Right lobe of liver (tissue), 6 donors: ENCODE measurements around the gene YRDC. TPM values are rescaled to one million over a fixed set of nuclear protein-coding genes. Genes with fewer than 3 reads are reported as not detected.
A peak's percentile ranks its signal among the peaks of the same experiment; 100 is the strongest.

Experiments
- ATAC-seq, 4 donors: fragments of 200-7000 bp; cut with Tn5 transposase; one replicate each; pipeline ENCODE4 v1.9.1; 2020; ENCODE audit warnings: mild to moderate bottlenecking in 4 of 4, moderate library complexity in 4 of 4
- DNase-seq, 3 donors: peaks; one replicate each; pipeline ENCODE4 v3.0.0-alpha.2; 2020
- H3K27ac ChIP-seq, 3 donors: fragments of 200-600 bp; one replicate each; pipeline ENCODE4 v1.8.0; 2022
- H3K27me3 ChIP-seq, 2 donors: fragments of 200-600 bp; one replicate each; pipeline ENCODE4 v1.8.0; 2022
- H3K36me3 ChIP-seq, 4 donors: fragments of 200-600 bp; sonication (generic) in 1 of 4; one replicate each; pipeline versions ENCODE4 v1.5.1 to v1.8.0; 2017 to 2022; ENCODE audit warnings: control low read depth in 1 of 4
- H3K4me1 ChIP-seq, 4 donors: fragments of 200-600 bp; sonication (generic) in 1 of 4; one replicate each; pipeline versions ENCODE4 v1.5.1 to v1.8.0; 2017 to 2022; ENCODE audit warnings: control low read depth in 1 of 4
- H3K4me3 ChIP-seq, 3 donors: fragments of 200-600 bp; one replicate each; pipeline ENCODE4 v1.8.0; 2022
- H3K9me3 ChIP-seq, 4 donors: fragments of 200-600 bp; sonication (generic) in 1 of 4; one replicate each; pipeline versions ENCODE4 v1.5.1 to v1.8.0; 2017 to 2022; ENCODE audit warnings: control low read depth in 1 of 4
- POLR2A ChIP-seq: fragments of 450-650 bp; IDR thresholded peaks from one replicate; pipeline ENCODE4 v1.6.1; 2017; ENCODE audit warnings: antibody characterized with exemption, mild to moderate bottlenecking
- WGBS: methylation state at CpG from one replicate; pipeline ENCODE4 v1.1.6; 2018; ENCODE audit warnings: low coverage, low lambda C conversion rate; ENCODE audit not compliant: insufficient coverage; ENCODE audit errors: missing lambda C conversion rate; 5-methylcytosine and 5-hydroxymethylcytosine counted together
- intact Hi-C, 2 donors: fragments of 100-400 bp; cut with DNase I; formaldehyde crosslinking; loops; one replicate each; pipeline versions ENCODE4 v1.11.2 to v1.14.1; 2022
- total RNA-seq, 6 experiments: library from RNA; depleted of rRNA in 2 of 6; stranded (reverse); fragments of >200 nt in 2 of 6; fragmentation: NEBNext Ultra II Directional in 3 of 6; extraction: Animal tissue kit (Norgen Biotek cat#: 25700) in 3 of 6; gene quantifications; one replicate each; pipeline versions ENCODE4 v1.1.0 to v1.2.4, GENCODE V29; 2016 to 2023
- TF ChIP-seq, protein P1 (sequence below), 4 donors: fragments of 200-600 bp in 3 of 4; fragments of 450-650 bp in 1 of 4; IDR thresholded peaks; one replicate each; pipeline versions ENCODE4 v1.5.1 to v1.8.0; 2016 to 2022; ENCODE audit warnings: antibody characterized with exemption in 4 of 4, mild to moderate bottlenecking in 2 of 4
- donor health status: DM: no; HTN: yes; CAD: no.
- donor health status: DM: no; HTN: no; CAD: no.
- donor health status: DM: no; HTN: no; CAD: no.
- donor health status: DM: no; HTN: yes; CAD: no.
- donor health status: DM: no; HTN: yes; CAD: no.

The YRDC gene
- total RNA-seq, 6 experiments from 2014 or later = 4.4 to 18.3 (median 6.4) TPM

DNA sequence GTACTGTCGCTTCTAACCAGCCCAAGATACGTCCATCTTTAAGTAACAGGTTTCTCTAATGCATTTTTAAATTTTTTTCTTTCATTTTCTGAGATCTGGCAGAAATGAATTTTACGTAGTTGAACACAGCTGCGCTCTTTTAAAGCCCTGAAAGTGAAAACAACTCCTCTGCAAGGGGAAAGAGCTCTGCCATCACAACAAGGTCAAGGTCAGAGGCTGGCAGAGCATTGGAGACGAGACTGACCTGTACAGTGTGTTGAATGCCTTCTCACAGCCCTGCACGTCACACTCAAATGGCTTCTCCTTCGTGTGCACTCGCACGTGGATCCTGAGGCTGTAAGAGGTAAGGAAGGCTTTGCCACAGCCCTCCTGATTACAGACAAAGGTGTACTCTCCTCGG, 31.7 kb upstream of the YRDC start:
- no peak overlapping the region for H3K27ac ChIP-seq
- no peak for ATAC-seq
- no peak for TF ChIP-seq POLR2A
- 86% methylated on average over 6 of the region's 10 CpGs for WGBS
- H3K27me3 ChIP-seq = no peaks in the 10 kb centered on the region
- H3K4me1 ChIP-seq = peaks cover 0 to 8% (median 3%) of the 10 kb centered on the region in 4 donors
- no peak for DNase-seq
- no peak overlapping the region for H3K4me3 ChIP-seq
- intact Hi-C loops = no loop called here
- peaks cover 0 to 43% (median 15%) of the 10 kb centered on the region in 4 donors for H3K36me3 ChIP-seq
- no peaks in the 10 kb centered on the region for H3K9me3 ChIP-seq

DNA sequence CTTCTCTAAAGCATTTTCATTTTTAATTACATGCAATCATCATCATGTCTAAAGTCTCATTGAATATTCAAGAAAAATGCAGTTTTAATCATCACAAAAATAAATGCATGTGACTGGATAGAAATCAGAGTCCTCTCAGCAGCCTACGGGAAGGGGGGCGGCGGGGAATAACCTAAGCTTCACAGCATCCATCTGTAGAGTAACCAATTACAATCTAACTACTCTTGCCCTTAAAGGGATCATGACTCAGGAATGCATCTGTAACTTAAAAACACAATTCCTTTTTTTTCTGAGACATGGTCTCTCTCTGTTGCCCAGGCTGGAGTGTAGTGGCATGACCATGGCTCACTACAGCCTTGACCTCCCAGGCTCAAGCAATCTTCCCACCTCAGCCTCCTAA, 28.8 kb upstream of the YRDC start:
- H3K27me3 ChIP-seq = no peaks in the 10 kb centered on the region
- peaks cover 0 to 64% (median 26%) of the 10 kb centered on the region in 4 donors for H3K36me3 ChIP-seq
- no peak overlapping the region for H3K27ac ChIP-seq
- H3K4me3 ChIP-seq = no peak overlapping the region
- 59% methylated on average over 3 of the region's 3 CpGs for whole genome bisulfite sequencing
- no peaks in the 10 kb centered on the region for H3K9me3 ChIP-seq
- H3K4me1 ChIP-seq = no peaks in the 10 kb centered on the region
- DNase-seq (no peak), ATAC-seq (no peak)
- intact Hi-C loops = no loop called here
- no peak for TF ChIP-seq POLR2A
- TF ChIP-seq, protein P1, sequence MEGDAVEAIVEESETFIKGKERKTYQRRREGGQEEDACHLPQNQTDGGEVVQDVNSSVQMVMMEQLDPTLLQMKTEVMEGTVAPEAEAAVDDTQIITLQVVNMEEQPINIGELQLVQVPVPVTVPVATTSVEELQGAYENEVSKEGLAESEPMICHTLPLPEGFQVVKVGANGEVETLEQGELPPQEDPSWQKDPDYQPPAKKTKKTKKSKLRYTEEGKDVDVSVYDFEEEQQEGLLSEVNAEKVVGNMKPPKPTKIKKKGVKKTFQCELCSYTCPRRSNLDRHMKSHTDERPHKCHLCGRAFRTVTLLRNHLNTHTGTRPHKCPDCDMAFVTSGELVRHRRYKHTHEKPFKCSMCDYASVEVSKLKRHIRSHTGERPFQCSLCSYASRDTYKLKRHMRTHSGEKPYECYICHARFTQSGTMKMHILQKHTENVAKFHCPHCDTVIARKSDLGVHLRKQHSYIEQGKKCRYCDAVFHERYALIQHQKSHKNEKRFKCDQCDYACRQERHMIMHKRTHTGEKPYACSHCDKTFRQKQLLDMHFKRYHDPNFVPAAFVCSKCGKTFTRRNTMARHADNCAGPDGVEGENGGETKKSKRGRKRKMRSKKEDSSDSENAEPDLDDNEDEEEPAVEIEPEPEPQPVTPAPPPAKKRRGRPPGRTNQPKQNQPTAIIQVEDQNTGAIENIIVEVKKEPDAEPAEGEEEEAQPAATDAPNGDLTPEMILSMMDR (IDR thresholded peaks at IDR 0.05) = no peak

DNA sequence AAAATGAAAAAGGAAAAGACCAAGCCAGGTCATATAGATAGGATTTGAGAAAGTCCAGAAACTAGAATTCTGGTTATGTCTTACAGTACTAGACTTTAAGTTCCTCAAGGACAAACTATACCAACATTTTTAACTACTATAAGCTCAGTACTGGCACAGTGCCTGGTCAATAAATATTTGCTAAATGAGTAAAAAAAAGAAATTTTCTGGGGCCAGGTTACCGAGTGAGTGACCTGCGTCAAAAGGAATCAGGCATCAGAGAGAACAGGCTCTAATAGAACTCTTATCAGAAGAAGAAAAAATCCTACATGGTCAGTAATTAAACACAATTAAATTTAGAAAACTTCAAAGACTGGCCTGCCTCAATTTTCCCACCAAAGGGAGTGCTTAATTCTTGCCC, 23.8 kb upstream of the YRDC start:
- 48% methylated on average over 2 of the region's 2 CpGs for WGBS
- TF ChIP-seq POLR2A = no peak
- TF ChIP-seq, protein P1 (IDR thresholded peaks at IDR 0.05) = no peak
- Histone ChIP-seq H3K4me3 (no peak overlapping the region), H3K27ac (no peak overlapping the region), H3K27me3 (no peaks in the 10 kb centered on the region), H3K36me3 (peaks cover 0 to 53% (median 17%) of the 10 kb centered on the region in 4 donors), H3K4me1 (peaks cover 0 to 8% (median 0%) of the 10 kb centered on the region in 4 donors), H3K9me3 (no peaks in the 10 kb centered on the region)
- intact Hi-C loops = no loop called here
- ATAC-seq (no peak), DNase-seq (no peak)

DNA sequence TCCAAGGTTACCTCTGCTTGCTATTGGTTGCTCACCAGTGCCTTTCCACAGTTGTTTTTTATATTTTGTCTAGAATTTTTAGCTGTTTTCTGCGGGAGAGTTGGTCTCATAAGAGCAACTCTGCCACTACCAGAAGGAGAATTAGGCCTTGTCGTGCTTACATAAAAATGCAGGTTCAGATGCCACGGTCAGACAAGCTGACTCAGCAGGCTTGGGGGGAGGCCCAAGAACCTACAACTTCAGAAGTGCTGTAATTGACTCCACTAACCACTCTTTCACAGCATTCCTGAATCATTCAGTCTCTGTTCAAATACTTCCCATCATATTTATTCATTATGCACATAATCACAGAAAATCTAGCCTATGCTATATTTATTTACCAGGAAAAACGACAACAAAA, 23.1 kb upstream of the YRDC start:
- Histone ChIP-seq H3K36me3 (peaks cover 0 to 54% (median 14%) of the 10 kb centered on the region in 4 donors), H3K27ac (no peak overlapping the region), H3K27me3 (no peaks in the 10 kb centered on the region), H3K9me3 (no peaks in the 10 kb centered on the region), H3K4me3 (no peak overlapping the region), H3K4me1 (peaks cover 0 to 8% (median 0%) of the 10 kb centered on the region in 4 donors)
- no peak for DNase-seq
- intact Hi-C loops = no loop called here
- 90% methylated on average over 3 of the region's 4 CpGs for WGBS
- TF ChIP-seq POLR2A = no peak
- TF ChIP-seq, protein P1 (IDR thresholded peaks at IDR 0.05) = no peak
- ATAC-seq = no peak

DNA sequence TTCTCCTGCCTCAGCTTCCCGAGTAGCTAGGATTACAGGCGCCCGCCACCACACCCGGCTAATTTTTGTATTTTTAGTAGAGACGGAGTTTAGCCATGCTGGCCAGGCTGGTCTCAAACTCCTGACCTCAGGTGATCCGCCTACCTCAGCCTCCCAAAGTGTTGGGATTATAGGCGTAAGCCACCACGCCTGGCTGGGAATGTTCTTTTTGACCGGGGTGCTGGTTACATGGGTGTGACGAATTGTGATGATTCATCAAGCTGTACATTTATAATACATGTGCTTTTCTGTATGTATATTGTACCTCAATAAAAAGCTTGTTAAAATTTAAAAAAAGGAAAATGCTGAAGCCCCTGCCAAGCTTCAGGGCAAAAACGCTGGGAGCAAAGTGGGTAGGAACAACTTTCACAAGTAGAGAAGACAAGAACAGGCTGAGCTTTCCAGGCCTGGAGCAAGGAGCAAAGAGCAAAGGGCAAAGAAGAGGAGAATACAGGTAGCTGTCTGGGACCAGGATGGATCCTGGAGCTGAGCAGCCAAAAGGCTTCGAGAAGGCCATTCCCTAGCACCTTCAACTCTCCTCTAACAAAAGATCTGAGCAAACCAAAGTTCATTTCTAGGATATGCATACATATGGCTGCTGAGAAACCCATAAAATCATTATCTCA, 20.5 kb upstream of the YRDC start:
- Histone ChIP-seq H3K36me3 (peaks cover 0 to 34% (median 7%) of the 10 kb centered on the region in 4 donors), H3K9me3 (no peaks in the 10 kb centered on the region), H3K27ac (no peak overlapping the region), H3K4me1 (peaks cover 0 to 8% (median 0%) of the 10 kb centered on the region in 4 donors), H3K4me3 (no peak overlapping the region), H3K27me3 (no peaks in the 10 kb centered on the region)
- TF ChIP-seq, protein P1 (IDR thresholded peaks at IDR 0.05) = no peak
- no peak for TF ChIP-seq POLR2A
- no peak for DNase-seq
- peak in 2 of 4 donors; percentile 38 to 70 for ATAC-seq
- intact Hi-C loops = no loop called here
- 92% methylated on average over 10 of the region's 12 CpGs for WGBS
